Right cardiac atrium (tissue), 5 donors: ENCODE results near the gene RAB29. TPM values are rescaled to one million over a fixed set of nuclear protein-coding genes. Genes with fewer than 3 reads are reported as not detected.

Experiments
- ATAC-seq, 2 donors: fragments of 200-7000 bp; cut with Tn5 transposase; one replicate each; pipeline versions ENCODE4 v1.8.0 to v1.9.1; 2020; ENCODE audit warnings: moderate library complexity in 2 of 2, mild to moderate bottlenecking in 1 of 2
- DNase-seq, 3 donors: peaks; one replicate each; pipeline ENCODE4 v3.0.0-alpha.2; 2020
- H3K27ac ChIP-seq: one replicate; pipeline ENCODE4 v1.5.1; 2013; ENCODE audit warnings: mild to moderate bottlenecking, low read length, control low read depth, moderate library complexity
- H3K27me3 ChIP-seq: one replicate; pipeline ENCODE4 v1.6.1; 2013; ENCODE audit not compliant: control insufficient read depth, insufficient read depth
- H3K4me1 ChIP-seq: one replicate; pipeline ENCODE4 v1.6.1; 2013; ENCODE audit warnings: low read length; ENCODE audit not compliant: control insufficient read depth, insufficient read depth
- H3K4me3 ChIP-seq: one replicate; pipeline ENCODE4 v1.5.1; 2013; ENCODE audit warnings: low read length, control low read depth
- H3K9me3 ChIP-seq: one replicate; pipeline ENCODE4 v1.6.1; 2013; ENCODE audit warnings: low read length; ENCODE audit not compliant: control insufficient read depth
- WGBS: extraction: QIAGEN DNeasy Blood & Tissue Kit; methylation state at CpG from one replicate; pipeline ENCODE4 v1.1.7; 2013; 5-methylcytosine and 5-hydroxymethylcytosine counted together
- intact Hi-C, 4 donors: fragments of 100-400 bp; cut with DNase I; formaldehyde crosslinking; loops; one replicate each; pipeline versions ENCODE4 v1.11.0 to v1.14.0; 2022 to 2023
- polyA plus RNA-seq: library from polyadenylated mRNA; stranded (reverse); fragments of 200-250 nt; gene quantifications from one replicate; pipeline ENCODE4 v1.2.3, GENCODE V29; 2013
- total RNA-seq, 4 donors: library from RNA; stranded (reverse); fragmentation: NEBNext Ultra II Directional; extraction: Animal tissue kit (Norgen Biotek cat#: 25700); gene quantifications; one replicate each; pipeline ENCODE4 v1.2.1, GENCODE V29; 2021
- donor health status: healthy with polysubstance abuse.
- donor health status: DM: no; HTN: yes; CAD: no.
- donor health status: DM: no; HTN: no; CAD: no.
- donor health status: DM: no; HTN: yes; CAD: no; lungs with severe emphysema.
- donor health status: DM: yes; HTN: yes; CAD: no.

The RAB29 gene
- total and polyA plus RNA-seq, 5 donors = 10.6 to 24.8 (median 20.0) TPM

GRCh38 chr1:205764578-205764977 lies 10.7 kb downstream of the RAB29 start:
- Histone ChIP-seq H3K27ac (no peak overlapping the region), H3K9me3 (no peaks in the 10 kb centered on the region), H3K27me3 (no peaks in the 10 kb centered on the region), H3K4me1 (no peaks in the 10 kb centered on the region), H3K4me3 (no peak overlapping the region)
- ATAC-seq (no peak), DNase-seq (no peak)
- WGBS = 95% methylated on average over 2 of the region's 2 CpGs
- intact Hi-C loops = no loop called here

GRCh38 chr1:205763980-205764379 lies 11.3 kb downstream of the RAB29 start:
- no peaks in the 10 kb centered on the region for H3K27me3 ChIP-seq
- no peak overlapping the region for H3K4me3 ChIP-seq
- no peaks in the 10 kb centered on the region for H3K4me1 ChIP-seq
- intact Hi-C loops = no loop called here
- ATAC-seq (no peak), DNase-seq (no peak)
- H3K9me3 ChIP-seq = no peaks in the 10 kb centered on the region
- no peak overlapping the region for H3K27ac ChIP-seq

- WGBS = 86% methylated on average over 3 of the region's 3 CpGs
- no peak for DNase-seq
- intact Hi-C loops = no loop called here
Measured at GRCh38 chr1:205760606-205761005, 14.7 kb downstream of the RAB29 start.

GRCh38 chr1:205756552-205756951 lies 18.7 kb downstream of the RAB29 start:
- intact Hi-C loops = no loop called here
- ATAC-seq (no peak), DNase-seq (no peak)
- no peaks in the 10 kb centered on the region for H3K4me1 ChIP-seq
- H3K27me3 ChIP-seq = no peaks in the 10 kb centered on the region
- no peak overlapping the region for H3K4me3 ChIP-seq
- H3K27ac ChIP-seq = no peak overlapping the region
- WGBS = 94% methylated on average over 3 of the region's 3 CpGs
- H3K9me3 ChIP-seq = no peaks in the 10 kb centered on the region

More at GRCh38 chr1:205760606-205761005, 14.7 kb downstream of the RAB29 start:
- Histone ChIP-seq H3K27ac (no peak overlapping the region), H3K27me3 (no peaks in the 10 kb centered on the region), H3K9me3 (no peaks in the 10 kb centered on the region), H3K4me1 (no peaks in the 10 kb centered on the region), H3K4me3 (no peak overlapping the region)
- ATAC-seq = no peak

GRCh38 chr1:205754857-205755256 lies 20.4 kb downstream of the RAB29 start:
- no peak for DNase-seq
- ATAC-seq = no peak
- no peak overlapping the region for H3K4me3 ChIP-seq
- H3K27me3 ChIP-seq = no peaks in the 10 kb centered on the region
- intact Hi-C loops = no loop called here
- H3K9me3 ChIP-seq = no peaks in the 10 kb centered on the region
- H3K27ac ChIP-seq = no peak overlapping the region
- 79% methylated on average over 5 of the region's 5 CpGs for WGBS
- no peaks in the 10 kb centered on the region for H3K4me1 ChIP-seq

GRCh38 chr1:205751036-205751651 lies 24.1 kb downstream of the RAB29 start:
- Histone ChIP-seq H3K27me3 (no peaks in the 10 kb centered on the region), H3K9me3 (no peaks in the 10 kb centered on the region), H3K4me3 (no peak overlapping the region), H3K27ac (no peak overlapping the region), H3K4me1 (no peaks in the 10 kb centered on the region)
- WGBS = 78% methylated on average over 13 of the region's 13 CpGs
- no peak for ATAC-seq
- intact Hi-C loops = no loop called here
- peak in 1 of 3 donors; percentile 43 for DNase-seq

GRCh38 chr1:205750138-205751035 lies 24.9 kb downstream of the RAB29 start, which contains the start of gene NUCKS1:
Gene NUCKS1, minus strand, starts transcription at chr1:205750182. Its CDS starts 209 bp downstream, at chr1:205749973.
- Histone ChIP-seq H3K27me3 (no peaks in the 10 kb centered on the region), H3K4me3 (peak within 1 kb of the TSS; percentile 93), H3K27ac (peak within 1 kb of the TSS; percentile 98), H3K4me1 (no peaks in the 10 kb centered on the region), H3K9me3 (no peaks in the 10 kb centered on the region)
- DNase-seq (peak; percentile 99), ATAC-seq (peak; percentile 92 to 94)
- under 1% methylated on average over 27 of the region's 27 CpGs for WGBS
- intact Hi-C loops = no loop called here

GRCh38 chr1:205749234-205750137 lies 25.8 kb downstream of the RAB29 start:
- WGBS = under 1% methylated on average over 80 of the region's 81 CpGs
- intact Hi-C loops = no loop called here
- ATAC-seq = peak; percentile 93 to 94
- Histone ChIP-seq H3K9me3 (no peaks in the 10 kb centered on the region), H3K4me1 (no peaks in the 10 kb centered on the region), H3K4me3 (peak overlapping the region; percentile 90), H3K27me3 (no peaks in the 10 kb centered on the region), H3K27ac (peak overlapping the region; percentile 95)
- peak; percentile 96 to 98 (median 98) for DNase-seq

- Histone ChIP-seq H3K27me3 (no peaks in the 10 kb centered on the region), H3K4me1 (no peaks in the 10 kb centered on the region), H3K27ac (peak overlapping the region; percentile 95), H3K9me3 (no peaks in the 10 kb centered on the region), H3K4me3 (peak overlapping the region; percentile 90)
- intact Hi-C loops = no loop called here
- under 1% methylated on average over 25 of the region's 25 CpGs for WGBS
- DNase-seq = no peak
- ATAC-seq = peak; percentile 52 to 65
Measured at GRCh38 chr1:205748403-205749233, 26.7 kb downstream of the RAB29 start.

- 59% methylated on average over 5 of the region's 5 CpGs for WGBS
Measured at GRCh38 chr1:205746757-205747412, 28.4 kb downstream of the RAB29 start.

More at GRCh38 chr1:205746757-205747412, 28.4 kb downstream of the RAB29 start:
- intact Hi-C loops = no loop called here
- DNase-seq (no peak), ATAC-seq (no peak)
- Histone ChIP-seq H3K9me3 (no peaks in the 10 kb centered on the region), H3K27ac (no peak overlapping the region), H3K4me3 (no peak overlapping the region), H3K27me3 (no peaks in the 10 kb centered on the region), H3K4me1 (no peaks in the 10 kb centered on the region)
